Naive thymus-derived CD4-positive, alpha-beta T cell (primary cell): Measurements from ENCODE around the gene BCL7A. TPM values are rescaled to one million over a fixed set of nuclear protein-coding genes. Genes with fewer than 3 reads are reported as not detected.
A peak's percentile ranks its signal among the peaks of the same experiment; 100 is the strongest.

ENCODE experiments used
- ATAC-seq: fragments of 150-1000 bp; cut with Tn5 transposase; 2 replicates; pipeline ENCODE4 v1.10.0; 2021; ENCODE audit warnings: mild to moderate bottlenecking, moderate library complexity
- CTCF ChIA-PET: fragments of 350-600 bp; sonication (Branson Sonifier 250); formaldehyde crosslinking; loops from one replicate; lab custom pipeline; 2021; ENCODE audit warnings: antibody characterized with exemption; lab: Charles Lee
- POLR2A ChIA-PET: fragments of 350-600 bp; sonication (Branson Sonifier 250); formaldehyde crosslinking; loops from one replicate; lab custom pipeline; 2021; ENCODE audit warnings: antibody characterized with exemption, inconsistent platforms; lab: Charles Lee
- DNase-seq, 9 donors: peaks; one replicate each; pipeline versions ENCODE4 v3.0.0 to v3.0.0-alpha.2; 2020 to 2022; ENCODE audit warnings: mixed read lengths in 1 of 9
- H3K27ac ChIP-seq: one replicate; pipeline ENCODE4 v1.7.0; 2013; ENCODE audit warnings: mild to moderate bottlenecking, low read depth, low read length, moderate library complexity
- H3K27me3 ChIP-seq, 2 donors: one replicate each; pipeline ENCODE4 v1.7.0; 2013; ENCODE audit warnings: low read length in 2 of 2, mild to moderate bottlenecking in 2 of 2, moderate library complexity in 2 of 2; ENCODE audit not compliant: control insufficient read depth in 2 of 2, insufficient read depth in 2 of 2
- H3K36me3 ChIP-seq, 3 experiments: 1 replicate in 2 of 3; 2 replicates in 1 of 3; pipeline ENCODE4 v1.7.0; 2013; ENCODE audit warnings: low read length in 3 of 3, mild to moderate bottlenecking in 3 of 3, moderate library complexity in 1 of 3; ENCODE audit not compliant: insufficient read depth in 3 of 3, control insufficient read depth in 2 of 3
- H3K4me1 ChIP-seq, 2 donors: one replicate each; pipeline ENCODE4 v1.7.0; 2013; ENCODE audit warnings: low read length in 2 of 2, mild to moderate bottlenecking in 2 of 2, moderate library complexity in 1 of 2; ENCODE audit not compliant: control insufficient read depth in 2 of 2, insufficient read depth in 2 of 2
- H3K4me3 ChIP-seq: 2 replicates; pipeline ENCODE4 v1.7.0; 2013; ENCODE audit warnings: mild to moderate bottlenecking, low read length
- H3K9me3 ChIP-seq, 3 experiments: 1 replicate in 2 of 3; 2 replicates in 1 of 3; pipeline ENCODE4 v1.7.0; 2013; ENCODE audit warnings: low read length in 3 of 3; ENCODE audit not compliant: control insufficient read depth in 2 of 3
- H3K27ac Mint-ChIP-seq, 9 donors: one replicate each; pipeline ENCODE4 v1.8.0; 2020 to 2022; ENCODE audit warnings: mixed read lengths in 9 of 9, mild to moderate bottlenecking in 8 of 9, moderate library complexity in 5 of 9, inconsistent platforms in 2 of 9
- H3K27me3 Mint-ChIP-seq, 5 donors: one replicate each; pipeline ENCODE4 v1.8.0; 2021 to 2022; ENCODE audit warnings: mixed read lengths in 5 of 5, mild to moderate bottlenecking in 1 of 5
- H3K36me3 Mint-ChIP-seq, 5 donors: one replicate each; pipeline ENCODE4 v1.8.0; 2020 to 2022; ENCODE audit warnings: mixed read lengths in 5 of 5, mild to moderate bottlenecking in 3 of 5, inconsistent platforms in 1 of 5
- H3K4me1 Mint-ChIP-seq, 7 donors: one replicate each; pipeline ENCODE4 v1.8.0; 2020 to 2022; ENCODE audit warnings: mixed read lengths in 7 of 7, mild to moderate bottlenecking in 3 of 7, inconsistent platforms in 1 of 7
- H3K4me3 Mint-ChIP-seq, 10 donors: one replicate each; pipeline ENCODE4 v1.8.0; 2020 to 2022; ENCODE audit warnings: mild to moderate bottlenecking in 10 of 10, mixed read lengths in 10 of 10, moderate library complexity in 6 of 10, inconsistent platforms in 2 of 10
- H3K9me3 Mint-ChIP-seq, 11 donors: one replicate each; pipeline ENCODE4 v1.8.0; 2020 to 2022; ENCODE audit warnings: mixed read lengths in 11 of 11, mild to moderate bottlenecking in 4 of 11, inconsistent platforms in 1 of 11, moderate library complexity in 1 of 11
- intact Hi-C, 2 donors: fragments of 100-400 bp; cut with micrococcal nuclease; formaldehyde crosslinking; loops; one replicate each; pipeline ENCODE4 v1.15.1; 2023
- polyA plus RNA-seq, 2 donors: library from polyadenylated mRNA; unstranded; fragments of 300-500 nt; fragmentation: Illumina TruSeq; gene quantifications; one replicate each; pipeline ENCODE4 v1.2.3, GENCODE V29; 2021
- total RNA-seq, 6 experiments: library from RNA in 5 of 6; stranded (reverse) in 5 of 6; gene quantifications; 1 replicate in 5 of 6; 2 replicates in 1 of 6; pipeline ENCODE4 v1.2.3 and lab custom pipeline; 2021 to 2026

BCL7A gene
- total and polyA plus RNA-seq, 7 experiments from 2014 or later = 4.0 to 11.9 (median 5.4) TPM

DNA sequence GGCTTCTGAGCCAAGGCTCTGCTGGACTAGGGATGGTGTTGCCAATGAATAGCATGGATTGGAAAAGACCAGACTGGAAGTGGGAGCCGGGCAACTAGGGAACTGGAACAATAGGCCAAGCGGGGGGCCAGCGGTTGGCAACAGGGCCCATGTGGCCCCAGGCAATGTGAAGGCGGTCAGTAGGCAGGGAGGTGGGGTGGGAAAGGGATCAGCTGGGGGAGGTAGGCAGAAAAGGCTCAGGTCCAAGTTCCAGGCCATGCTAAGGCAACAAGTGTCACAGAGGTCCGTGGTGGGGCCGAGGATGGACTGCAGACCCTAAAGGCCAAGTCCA lies 42.0 kb downstream of the BCL7A start:
- POLR2A ChIA-PET = interaction anchor here (1.3 kb wide), 1 partner anchor 12 kb away, joined by 3 read pairs; no protein-coding TSS in a partner anchor
- Mint-ChIP-seq H3K27ac (peak overlapping the region in 3 of 9 donors; percentile 12 to 83 (median 18)), H3K27me3 (peaks cover 0 to 1% (median 0%) of the 10 kb centered on the region in 5 donors), H3K4me1 (peaks cover 19 to 29% (median 23%) of the 10 kb centered on the region in 7 donors), H3K4me3 (no peak overlapping the region), H3K36me3 (peaks cover 0 to 6% (median 0%) of the 10 kb centered on the region in 5 donors), H3K9me3 (no peaks in the 10 kb centered on the region)
- DNase-seq (no peak), ATAC-seq (no peak)
- no peaks in the 10 kb centered on the region for H3K27me3 ChIP-seq
- peaks cover 0 to 4% (median 0%) of the 10 kb centered on the region in 3 experiments for H3K36me3 ChIP-seq
- no peak overlapping the region for H3K4me3 ChIP-seq
- intact Hi-C loops = no loop called here
- no peaks in the 10 kb centered on the region for H3K9me3 ChIP-seq
- CTCF ChIA-PET = interaction anchor here (1.1 to 3.6 kb wide), 4 partner anchors 9 to 60 kb away, joined by 3 to 11 read pairs (median 5); no protein-coding TSS in a partner anchor
- peaks cover 11 to 12% of the 10 kb centered on the region in 2 donors for H3K4me1 ChIP-seq
- no peak overlapping the region for H3K27ac ChIP-seq

GRCh38 chr12:122064025-122064777 lies 42.5 kb downstream of the BCL7A start:
- ATAC-seq (peak; percentile 80), DNase-seq (peak in 4 of 9 donors; percentile 13 to 37 (median 29))
- no peaks in the 10 kb centered on the region for H3K9me3 Mint-ChIP-seq
- H3K4me1 Mint-ChIP-seq = peaks cover 19 to 29% (median 24%) of the 10 kb centered on the region in 7 donors
- ChIA-PET POLR2A (interaction anchor here (1.3 kb wide), 1 partner anchor 12 kb away, joined by 3 read pairs; no protein-coding TSS in a partner anchor), CTCF (interaction anchor here (0.5 to 3.6 kb wide), 2 partner anchors 10 to 62 kb away, joined by 3 to 11 read pairs; no protein-coding TSS in a partner anchor)
- H3K4me3 ChIP-seq = no peak overlapping the region
- H3K4me1 ChIP-seq = peaks cover 11 to 12% of the 10 kb centered on the region in 2 donors
- H3K27me3 Mint-ChIP-seq = peaks cover 0 to 1% (median 0%) of the 10 kb centered on the region in 5 donors
- H3K36me3 ChIP-seq = peaks cover 0 to 4% (median 0%) of the 10 kb centered on the region in 3 experiments
- no peak overlapping the region for H3K27ac ChIP-seq
- peak overlapping the region in 2 of 9 donors; percentile 18 to 83 for H3K27ac Mint-ChIP-seq
- no peaks in the 10 kb centered on the region for H3K27me3 ChIP-seq
- intact Hi-C loops = no loop called here
- peaks cover 0 to 6% (median 0%) of the 10 kb centered on the region in 5 donors for H3K36me3 Mint-ChIP-seq
- no peak overlapping the region for H3K4me3 Mint-ChIP-seq
- H3K9me3 ChIP-seq = no peaks in the 10 kb centered on the region

DNA sequence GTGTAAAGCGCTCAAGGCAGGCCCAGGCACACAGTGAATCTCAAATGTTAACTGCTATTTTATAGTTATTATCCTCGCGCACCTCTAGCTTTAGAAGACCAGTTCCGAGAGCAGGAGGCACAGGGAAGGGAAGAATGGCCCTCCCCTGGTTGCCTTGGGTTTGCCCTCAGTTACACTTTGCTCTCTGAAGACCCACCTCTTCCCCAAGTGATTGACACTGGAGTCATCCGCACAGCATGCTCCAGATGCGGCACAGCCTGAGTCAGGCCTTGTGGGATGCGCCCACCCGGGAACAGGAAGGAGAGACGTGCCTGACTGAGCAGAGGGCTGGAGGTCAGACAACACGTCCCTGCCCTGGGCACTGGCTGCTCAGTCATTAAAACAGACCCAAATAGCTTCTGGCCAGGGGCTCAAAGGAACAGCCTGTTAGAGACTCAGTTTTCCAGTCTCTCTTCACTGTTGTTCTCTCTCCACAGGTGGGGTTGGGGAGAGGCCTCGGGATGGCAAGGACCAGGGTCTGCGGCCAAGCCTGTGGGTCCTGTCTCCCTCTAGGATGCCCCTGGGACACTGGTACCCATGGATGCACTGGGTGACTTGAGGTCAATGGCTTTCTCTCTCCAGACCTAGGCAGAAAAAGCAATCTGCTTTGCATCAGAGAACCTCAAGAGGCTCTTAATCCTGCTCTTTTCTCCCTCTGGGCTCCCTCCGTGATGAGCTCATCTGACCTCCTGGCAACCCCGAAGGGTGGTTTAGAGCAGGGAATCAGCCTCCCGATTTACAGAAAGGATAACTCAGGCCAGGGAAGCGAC lies 43.3 kb downstream of the BCL7A start:
- Histone ChIP-seq H3K27me3 (no peaks in the 10 kb centered on the region), H3K36me3 (no peaks in the 10 kb centered on the region), H3K4me1 (peaks cover 11 to 12% of the 10 kb centered on the region in 2 donors), H3K9me3 (no peaks in the 10 kb centered on the region), H3K27ac (no peak overlapping the region), H3K4me3 (no peak overlapping the region)
- ChIA-PET POLR2A (interaction anchor here (1.4 kb wide), 1 partner anchor 13 kb away, joined by 4 read pairs; no protein-coding TSS in a partner anchor), CTCF (interaction anchor here (0.5 to 3.6 kb wide), 2 partner anchors 10 to 61 kb away, joined by 3 to 11 read pairs; no protein-coding TSS in a partner anchor)
- H3K27me3 Mint-ChIP-seq = peaks cover 0 to 1% (median 0%) of the 10 kb centered on the region in 5 donors
- H3K27ac Mint-ChIP-seq = peak overlapping the region in 2 of 9 donors; percentile 2 to 26
- peaks cover 0 to 6% (median 0%) of the 10 kb centered on the region in 5 donors for H3K36me3 Mint-ChIP-seq
- intact Hi-C loops = loop anchor here in 1 of 2 donors (5.0 kb wide), 1 partner anchor 37 kb away; no protein-coding TSS in a partner anchor
- H3K4me3 Mint-ChIP-seq = no peak overlapping the region
- H3K4me1 Mint-ChIP-seq = peaks cover 19 to 29% (median 24%) of the 10 kb centered on the region in 7 donors
- H3K9me3 Mint-ChIP-seq = peaks cover 0 to 2% (median 0%) of the 10 kb centered on the region in 11 donors
- ATAC-seq (no peak), DNase-seq (no peak)

- POLR2A ChIA-PET = interaction anchor here (0.6 to 1.5 kb wide), 4 partner anchors 11 to 198 kb away, joined by 3 to 4 read pairs (median 4); partner anchors contain the start of gene MLXIP
- no peak for ATAC-seq
Measured at GRCh38 chr12:122067548-122067947, 45.9 kb downstream of the BCL7A start.

GRCh38 chr12:122067966-122068365 lies 46.3 kb downstream of the BCL7A start:
- Histone ChIP-seq H3K4me3 (peak overlapping the region; percentile 27), H3K9me3 (no peaks in the 10 kb centered on the region), H3K36me3 (no peaks in the 10 kb centered on the region), H3K27ac (no peak overlapping the region), H3K4me1 (peaks cover 7 to 11% of the 10 kb centered on the region in 2 donors), H3K27me3 (no peaks in the 10 kb centered on the region)
- DNase-seq (peak in 2 of 9 donors; percentile 43), ATAC-seq (peak; percentile 45)
- H3K36me3 Mint-ChIP-seq = peaks cover 0 to 3% (median 0%) of the 10 kb centered on the region in 5 donors
- CTCF ChIA-PET = interaction anchor here (1.1 to 1.6 kb wide), 5 partner anchors 12 to 144 kb away, joined by 3 to 5 read pairs (median 4); no protein-coding TSS in a partner anchor
- intact Hi-C loops = loop anchor here in 1 of 2 donors (1.0 to 5.0 kb wide), 2 partner anchors 10 to 34 kb away; partner anchors contain the start of gene MLXIP
- peak overlapping the region; percentile 12 to 86 (median 51) for H3K27ac Mint-ChIP-seq
- peak overlapping the region; percentile 64 to 83 (median 76) for H3K4me3 Mint-ChIP-seq
- peaks cover 17 to 26% (median 22%) of the 10 kb centered on the region in 7 donors for H3K4me1 Mint-ChIP-seq
- peaks cover 0 to 2% (median 0%) of the 10 kb centered on the region in 11 donors for H3K9me3 Mint-ChIP-seq
- POLR2A ChIA-PET = interaction anchor here (0.6 to 1.5 kb wide), 3 partner anchors 10 to 39 kb away, joined by 3 to 4 read pairs (median 4); partner anchors contain the start of gene MLXIP
- H3K27me3 Mint-ChIP-seq = peaks cover 0 to 4% (median 0%) of the 10 kb centered on the region in 5 donors

More at GRCh38 chr12:122067548-122067947, 45.9 kb downstream of the BCL7A start:
- H3K36me3 Mint-ChIP-seq = peaks cover 0 to 3% (median 0%) of the 10 kb centered on the region in 5 donors
- no peak overlapping the region for H3K27ac ChIP-seq
- intact Hi-C loops = loop anchor here in 1 of 2 donors (5.0 kb wide), 1 partner anchor 35 kb away; no protein-coding TSS in a partner anchor
- peak overlapping the region; percentile 27 for H3K4me3 ChIP-seq
- peak overlapping the region; percentile 64 to 83 (median 76) for H3K4me3 Mint-ChIP-seq
- no peaks in the 10 kb centered on the region for H3K9me3 ChIP-seq
- H3K36me3 ChIP-seq = no peaks in the 10 kb centered on the region
- H3K4me1 ChIP-seq = peaks cover 11% of the 10 kb centered on the region in 2 donors
- CTCF ChIA-PET = interaction anchor here (0.6 to 1.6 kb wide), 7 partner anchors 12 to 1735 kb away, joined by 3 to 5 read pairs (median 4); no protein-coding TSS in a partner anchor
- H3K9me3 Mint-ChIP-seq = peaks cover 0 to 2% (median 0%) of the 10 kb centered on the region in 11 donors
- H3K27ac Mint-ChIP-seq = peak overlapping the region in 7 of 9 donors; percentile 12 to 86 (median 51)
- no peaks in the 10 kb centered on the region for H3K27me3 ChIP-seq
- peaks cover 0 to 1% (median 0%) of the 10 kb centered on the region in 5 donors for H3K27me3 Mint-ChIP-seq
- DNase-seq = no peak
- peaks cover 19 to 29% (median 24%) of the 10 kb centered on the region in 7 donors for H3K4me1 Mint-ChIP-seq
